Measurements from ENCODE around the gene FAM217A.

- TF ChIP-seq POLR2A (IDR thresholded peaks at IDR 0.05) (no peak), CTCF (IDR thresholded peaks at IDR 0.05) (no peak)
Measured at GRCh38 chr6:4032475-4032874, 46.5 kb downstream of the FAM217A start.
